Fibroblast of lung (primary cell): ENCODE results near the gene CALB2. TPM values are rescaled to one million over a fixed set of nuclear protein-coding genes. Genes with fewer than 3 reads are reported as not detected.

Experiments
- DNase-seq, 2 donors: peaks; one replicate each; pipeline versions ENCODE4 v3.0.0 to v3.0.0-alpha.2; 2010; ENCODE audit warnings: low read depth in 2 of 2
- H2AFZ ChIP-seq: 2 replicates; pipeline ENCODE4 v1.5.1; 2012; ENCODE audit warnings: low read length, control low read depth, inconsistent platforms
- H3K27ac ChIP-seq: 2 replicates; pipeline ENCODE4 v1.5.1; 2011; ENCODE audit warnings: low read length, control low read depth; ENCODE audit not compliant: insufficient read depth
- H3K27me3 ChIP-seq: 2 replicates; pipeline ENCODE4 v1.5.1; 2011; ENCODE audit warnings: mild to moderate bottlenecking, low read length; ENCODE audit not compliant: control insufficient read depth, insufficient read depth
- H3K36me3 ChIP-seq: 2 replicates; pipeline ENCODE4 v1.5.1; 2011; ENCODE audit warnings: low read length; ENCODE audit not compliant: control insufficient read depth, insufficient read depth
- H3K4me1 ChIP-seq: 2 replicates; pipeline ENCODE4 v1.5.1; 2011; ENCODE audit warnings: low read length; ENCODE audit not compliant: control insufficient read depth, insufficient read depth; ENCODE audit errors: extremely low read depth
- H3K4me2 ChIP-seq: 2 replicates; pipeline ENCODE4 v1.5.1; 2011; ENCODE audit warnings: low read length, control low read depth; ENCODE audit not compliant: insufficient read depth; ENCODE audit errors: extremely low read depth
- H3K4me3 ChIP-seq, 4 experiments: fragments of 200-600 bp in 1 of 4; sonication (generic) in 1 of 4; replicated peaks in 1 of 4; 2 replicates each; pipeline ENCODE4 v1.5.1; 2011 to 2016; ENCODE audit warnings: low read length in 4 of 4, low read depth in 3 of 4, mild to moderate bottlenecking in 3 of 4, control low read depth in 2 of 4, inconsistent platforms in 1 of 4, mixed read lengths in 1 of 4; ENCODE audit not compliant: insufficient read depth in 1 of 4; ENCODE audit errors: control extremely low read depth in 1 of 4
- H3K79me2 ChIP-seq: 2 replicates; pipeline ENCODE4 v1.5.1; 2012; ENCODE audit warnings: mild to moderate bottlenecking, low read length, inconsistent platforms; ENCODE audit not compliant: control insufficient read depth, insufficient read depth
- H3K9ac ChIP-seq: 2 replicates; pipeline ENCODE4 v1.5.1; 2011; ENCODE audit warnings: mild to moderate bottlenecking, low read length, control low read depth; ENCODE audit not compliant: insufficient read depth
- H3K9me3 ChIP-seq: 2 replicates; pipeline ENCODE4 v1.5.1; 2012; ENCODE audit warnings: low read depth, low read length; ENCODE audit not compliant: control insufficient read depth, insufficient read depth
- H4K20me1 ChIP-seq: 2 replicates; pipeline ENCODE4 v1.5.1; 2011; ENCODE audit warnings: low read length; ENCODE audit not compliant: control insufficient read depth, insufficient read depth; ENCODE audit errors: extremely low read depth
- EZH2 ChIP-seq: IDR thresholded peaks from 2 replicates; pipeline ENCODE4 v1.5.1; 2012; ENCODE audit warnings: low read length, control low read depth, mild to moderate bottlenecking; ENCODE audit errors: missing control alignments
- polyA plus RNA-seq, 2 donors: library from polyadenylated mRNA; depleted of rRNA in 1 of 2; stranded (reverse) in 1 of 2; unstranded in 1 of 2; fragments of >200 nt; gene quantifications; 2 replicates each; pipeline ENCODE4 v1.2.1, GENCODE V29; 2011 to 2012; ENCODE audit warnings: missing spikeins in 1 of 2
- total RNA-seq: library from RNA; depleted of rRNA; stranded (reverse); fragments of >200 nt; gene quantifications from 2 replicates; pipeline ENCODE4 v1.2.1, GENCODE V29; 2014
- TF ChIP-seq, protein P1 (sequence below), 2 donors: IDR thresholded peaks in 1 of 2; conservative IDR thresholded peaks in 1 of 2; 1 replicate in 1 of 2; 2 replicates in 1 of 2; pipeline ENCODE4 v1.5.1; 2011 to 2012; ENCODE audit warnings: low read length in 2 of 2, control low read depth in 1 of 2, inconsistent platforms in 1 of 2, low read depth in 1 of 2, mild to moderate bottlenecking in 1 of 2

Gene CALB2
- total and polyA plus RNA-seq, 2 donors (not counting 1 experiment from before 2014, with no cell fraction given) = 0.58 to 1.3 TPM

GRCh38 chr16:71404364-71404763 lies 45.8 kb downstream of the CALB2 start:
- Histone ChIP-seq H3K9ac (no peak overlapping the region), H3K27me3 (no peaks in the 10 kb centered on the region), H2AFZ (no peak overlapping the region), H3K27ac (no peak overlapping the region), H3K36me3 (no peaks in the 10 kb centered on the region), H3K9me3 (no peaks in the 10 kb centered on the region), H3K4me2 (no peak overlapping the region), H3K79me2 (no peaks in the 10 kb centered on the region), H3K4me1 (no peaks in the 10 kb centered on the region), H4K20me1 (no peaks in the 10 kb centered on the region), H3K4me3 (no peak overlapping the region)
- no peak for DNase-seq
- TF ChIP-seq, protein P1, sequence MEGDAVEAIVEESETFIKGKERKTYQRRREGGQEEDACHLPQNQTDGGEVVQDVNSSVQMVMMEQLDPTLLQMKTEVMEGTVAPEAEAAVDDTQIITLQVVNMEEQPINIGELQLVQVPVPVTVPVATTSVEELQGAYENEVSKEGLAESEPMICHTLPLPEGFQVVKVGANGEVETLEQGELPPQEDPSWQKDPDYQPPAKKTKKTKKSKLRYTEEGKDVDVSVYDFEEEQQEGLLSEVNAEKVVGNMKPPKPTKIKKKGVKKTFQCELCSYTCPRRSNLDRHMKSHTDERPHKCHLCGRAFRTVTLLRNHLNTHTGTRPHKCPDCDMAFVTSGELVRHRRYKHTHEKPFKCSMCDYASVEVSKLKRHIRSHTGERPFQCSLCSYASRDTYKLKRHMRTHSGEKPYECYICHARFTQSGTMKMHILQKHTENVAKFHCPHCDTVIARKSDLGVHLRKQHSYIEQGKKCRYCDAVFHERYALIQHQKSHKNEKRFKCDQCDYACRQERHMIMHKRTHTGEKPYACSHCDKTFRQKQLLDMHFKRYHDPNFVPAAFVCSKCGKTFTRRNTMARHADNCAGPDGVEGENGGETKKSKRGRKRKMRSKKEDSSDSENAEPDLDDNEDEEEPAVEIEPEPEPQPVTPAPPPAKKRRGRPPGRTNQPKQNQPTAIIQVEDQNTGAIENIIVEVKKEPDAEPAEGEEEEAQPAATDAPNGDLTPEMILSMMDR (conservative IDR thresholded peaks at IDR 0.05 in 1 of 2, IDR thresholded peaks at IDR 0.05 in 1 of 2; ENCODE audit: low read depth in 1 of 2, low read length in 2 of 2) = no peak
- TF ChIP-seq EZH2 = no peak

GRCh38 chr16:71406316-71406715 lies 47.8 kb downstream of the CALB2 start:
- no peaks in the 10 kb centered on the region for H3K4me1 ChIP-seq
- H3K4me3 ChIP-seq = no peak overlapping the region
- H3K27me3 ChIP-seq = no peaks in the 10 kb centered on the region
- H3K27ac ChIP-seq = no peak overlapping the region
- no peaks in the 10 kb centered on the region for H3K36me3 ChIP-seq
- H3K9me3 ChIP-seq = no peaks in the 10 kb centered on the region
- no peak overlapping the region for H2AFZ ChIP-seq
- no peaks in the 10 kb centered on the region for H4K20me1 ChIP-seq
- H3K4me2 ChIP-seq = no peak overlapping the region
- no peak for TF ChIP-seq EZH2
- TF ChIP-seq, protein P1 (conservative IDR thresholded peaks at IDR 0.05 in 1 of 2, IDR thresholded peaks at IDR 0.05 in 1 of 2; ENCODE audit: low read depth in 1 of 2, low read length in 2 of 2) = no peak
- H3K79me2 ChIP-seq = no peaks in the 10 kb centered on the region
- DNase-seq = no peak
- H3K9ac ChIP-seq = no peak overlapping the region

DNA sequence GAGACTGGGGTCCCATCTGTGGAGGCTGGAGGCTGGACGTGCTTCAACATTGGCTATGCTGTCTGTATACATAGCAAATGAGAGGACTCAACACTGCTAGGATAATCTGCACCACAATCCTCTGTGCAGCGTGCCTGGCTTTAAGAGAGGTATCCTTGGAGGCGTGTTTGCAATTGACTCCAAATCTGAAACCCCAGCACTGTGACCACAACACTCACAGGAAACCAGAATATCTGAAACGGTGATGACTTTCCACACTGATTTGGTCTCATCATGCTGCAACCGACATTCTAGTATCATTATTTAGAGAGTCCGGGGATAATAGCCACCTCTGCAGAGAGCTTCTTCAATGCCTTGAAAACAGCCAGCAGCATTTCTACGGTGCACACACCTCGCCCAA lies 48.2 kb downstream of the CALB2 start:
- Histone ChIP-seq H3K27me3 (no peaks in the 10 kb centered on the region), H3K9ac (no peak overlapping the region), H3K79me2 (no peaks in the 10 kb centered on the region), H3K4me2 (no peak overlapping the region), H3K9me3 (no peaks in the 10 kb centered on the region), H3K4me1 (no peaks in the 10 kb centered on the region), H3K4me3 (no peak overlapping the region), H2AFZ (no peak overlapping the region), H3K36me3 (no peaks in the 10 kb centered on the region), H4K20me1 (no peaks in the 10 kb centered on the region), H3K27ac (no peak overlapping the region)
- TF ChIP-seq EZH2 = no peak
- no peak for DNase-seq
